ENCODE measurements around the gene RRM1.

Gene RRM1

DNA sequence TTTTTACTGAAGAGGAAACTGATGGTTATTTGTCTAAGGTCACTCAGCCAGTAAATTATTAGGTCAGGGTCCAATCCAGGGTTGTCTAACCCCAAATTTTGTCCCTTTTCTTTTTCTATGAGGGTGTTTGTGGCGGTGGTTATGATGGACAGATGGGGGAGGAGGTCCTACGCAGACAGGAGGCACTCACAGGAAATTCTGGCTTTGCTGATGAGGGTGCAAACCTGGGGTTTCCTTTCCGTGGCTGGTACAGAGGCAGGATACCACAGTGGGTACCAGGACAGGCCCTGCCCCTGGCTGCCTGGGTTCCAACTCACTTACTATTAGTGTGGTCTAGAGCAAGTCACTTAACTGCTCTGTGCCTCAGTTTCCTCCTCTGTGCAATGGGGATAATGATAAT is 91.0 kb downstream of the RRM1 start:
- DNase-seq (ENCODE audit: low read depth in 4 of 4, low spot score in 1 of 4) = no peak

DNA sequence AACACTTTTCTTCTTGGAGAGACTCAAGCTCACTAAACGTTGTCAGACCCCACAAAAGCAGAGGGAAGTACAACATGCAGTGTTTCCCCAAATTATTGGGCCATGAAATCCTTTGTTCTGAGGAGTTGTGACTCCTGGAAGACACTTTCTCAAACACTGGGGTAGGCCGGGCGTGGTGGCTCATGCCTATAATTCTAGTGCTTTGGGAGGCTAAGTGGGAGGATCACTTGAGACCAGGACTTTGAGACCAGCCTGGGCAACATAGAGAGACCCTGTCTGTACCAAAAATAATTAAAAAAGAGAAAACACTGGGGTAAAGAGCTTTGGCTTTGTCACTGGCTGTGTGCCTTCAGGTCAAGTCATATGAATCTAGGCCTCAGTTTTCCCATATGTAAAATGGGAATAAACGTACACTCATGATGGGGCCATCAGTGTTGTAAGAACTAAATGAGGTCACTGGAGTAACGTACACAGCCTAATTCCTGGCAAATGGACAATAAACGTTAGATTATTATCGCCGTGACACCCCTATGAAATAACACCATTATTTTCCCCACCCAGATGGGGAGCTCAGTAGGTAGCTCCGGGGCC is 92.0 kb downstream of the RRM1 start:
- DNase-seq (ENCODE audit: low read depth in 4 of 4, low spot score in 1 of 4) = no peak

- DNase-seq (ENCODE audit: low read depth in 4 of 4, low spot score in 1 of 4) = peak; percentile 61 to 84 (median 77)
Observed at GRCh38 chr11:4187055-4187988, 92.7 kb downstream of the RRM1 start.
